IPS-11a (cell line): ENCODE measurements around the gene HTT.
A peak's percentile ranks its signal among the peaks of the same experiment; 100 is the strongest.

Experiments
- H3K4me3 ChIP-seq: one replicate; pipeline ENCODE4 v1.5.1; 2013; ENCODE audit warnings: low read depth, low read length, control low read depth

Gene HTT

DNA sequence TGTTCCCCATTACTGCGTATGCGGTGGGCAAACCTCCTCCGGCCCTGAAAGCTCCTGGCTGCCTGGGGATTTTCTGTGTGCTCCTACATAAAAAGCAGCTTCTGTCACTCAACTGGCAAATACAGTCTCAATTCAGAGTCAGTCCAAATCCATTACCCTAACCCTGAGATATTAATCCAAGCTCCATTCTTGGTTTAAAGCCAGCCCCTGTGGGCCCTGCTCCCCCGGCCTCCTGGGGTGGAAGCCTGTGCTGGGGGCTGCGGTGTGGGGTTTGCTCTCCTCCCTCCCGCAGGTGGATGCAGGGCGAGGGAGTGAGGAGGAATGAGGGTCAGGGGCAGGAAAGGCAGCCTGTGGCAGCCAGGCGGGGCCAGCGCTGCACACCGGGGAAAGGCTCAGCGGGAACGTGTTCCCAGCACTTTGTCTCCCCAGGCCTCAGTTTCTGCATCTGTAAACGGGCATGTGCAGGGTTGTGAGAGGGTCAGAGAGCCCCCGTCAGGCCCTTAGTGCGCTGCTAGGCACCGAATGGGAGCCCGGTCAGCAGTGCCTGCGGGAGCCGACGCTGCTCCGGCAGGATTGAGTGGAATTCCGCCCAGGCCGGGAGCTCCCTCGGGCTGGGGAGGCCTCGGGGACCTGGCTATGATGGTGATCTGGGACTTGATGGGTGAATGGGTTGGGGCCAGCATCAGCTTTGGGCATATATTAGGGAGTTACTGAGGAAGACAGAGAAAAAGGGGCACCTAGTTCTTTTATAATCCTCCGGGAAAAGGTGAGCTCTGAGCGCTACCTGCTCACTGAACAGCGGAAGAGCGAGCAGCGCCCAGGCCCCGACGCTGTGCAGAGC, 212.1 kb downstream of the HTT start:
- no peak overlapping the region for H3K4me3 ChIP-seq

DNA sequence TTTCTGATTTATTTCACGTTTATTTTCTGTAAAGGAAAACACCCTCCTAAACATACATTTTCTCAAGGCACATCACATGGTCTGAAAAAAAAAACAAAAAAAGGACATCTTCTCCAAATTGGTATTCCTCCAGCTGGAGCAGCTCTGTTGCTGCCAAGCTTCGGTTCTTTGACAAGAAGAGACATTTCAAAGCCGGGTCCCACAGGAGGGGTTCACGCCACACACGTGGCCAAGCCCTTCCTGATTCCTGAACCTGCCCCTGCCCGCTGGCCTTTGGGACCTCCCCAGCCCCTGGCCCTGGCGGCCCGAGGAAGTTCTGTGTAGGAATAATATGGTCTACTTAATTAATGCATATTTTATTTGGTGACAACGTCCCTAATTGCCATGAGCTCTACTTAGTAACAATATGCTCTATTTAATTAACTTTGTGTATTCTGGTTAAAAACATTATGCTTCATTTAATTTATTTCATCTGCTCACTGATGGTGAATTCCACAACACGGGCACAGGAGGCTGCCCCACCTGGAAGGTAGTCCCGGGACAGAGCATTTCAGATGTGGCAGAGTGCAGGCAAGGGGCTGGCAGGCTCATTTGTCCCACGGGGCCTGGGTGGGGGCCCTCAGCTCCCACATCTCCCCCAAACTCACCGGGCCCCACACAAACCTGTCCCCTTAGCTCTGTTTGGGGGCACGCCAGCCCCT, 212.9 kb downstream of the HTT start:
- H3K4me3 ChIP-seq, result no peak overlapping the region

DNA sequence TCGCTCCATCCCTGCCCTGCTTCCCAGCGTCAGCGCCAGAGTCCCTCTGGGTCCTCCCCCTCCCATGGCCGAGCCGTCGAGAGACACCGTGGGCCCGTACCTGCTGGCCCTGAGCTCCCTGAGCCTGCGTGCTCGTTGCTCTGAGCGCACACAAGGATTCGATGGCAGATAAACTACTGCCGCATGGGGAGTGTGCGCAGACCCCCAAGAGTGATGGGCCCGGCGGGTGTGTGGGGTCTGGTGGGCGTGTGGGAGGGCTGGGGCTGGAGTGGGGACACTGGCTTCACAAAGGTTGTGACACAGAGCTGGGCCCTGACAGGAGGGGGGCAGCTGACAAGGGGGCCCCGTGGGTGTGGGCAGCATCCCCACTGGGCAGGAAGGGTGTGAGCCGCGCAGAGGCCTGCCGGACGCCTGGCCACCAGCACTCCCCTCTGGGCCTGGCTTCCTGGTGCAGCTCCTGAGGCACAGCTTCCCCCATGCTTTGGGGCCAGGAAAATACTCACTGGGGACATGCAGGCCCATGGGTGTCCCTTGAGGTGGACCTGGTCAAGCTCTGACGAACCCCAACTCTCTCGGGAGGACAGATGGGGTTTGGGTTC, 213.6 kb downstream of the HTT start:
- H3K4me3 ChIP-seq, result no peak overlapping the region

DNA sequence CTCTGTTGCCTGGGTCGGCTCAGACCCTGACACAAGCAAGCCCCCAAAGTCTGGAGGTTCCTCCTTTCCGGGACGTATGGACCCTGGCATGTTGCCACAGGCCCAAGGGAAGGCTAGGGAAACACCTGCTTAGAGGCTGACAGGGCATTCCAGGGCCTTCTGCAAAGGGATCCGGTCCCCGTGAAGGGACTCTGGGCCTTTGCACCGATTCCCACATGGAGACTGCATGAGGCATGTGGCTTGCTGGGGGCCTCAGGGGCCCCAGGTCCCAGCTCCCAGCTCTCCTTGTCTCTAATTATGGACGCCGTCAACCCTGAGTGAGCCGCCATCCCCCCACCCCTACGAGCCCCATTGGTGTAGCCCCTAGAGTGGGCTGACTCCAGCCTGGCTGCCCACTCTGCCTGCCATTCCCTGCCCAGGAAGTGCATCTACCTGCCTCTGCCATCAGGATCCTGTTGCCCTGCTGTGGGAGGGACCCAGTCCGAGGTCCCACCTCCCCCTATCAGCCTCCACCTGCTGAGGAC, 214.2 kb downstream of the HTT start:
- H3K4me3 ChIP-seq, result no peak overlapping the region

DNA sequence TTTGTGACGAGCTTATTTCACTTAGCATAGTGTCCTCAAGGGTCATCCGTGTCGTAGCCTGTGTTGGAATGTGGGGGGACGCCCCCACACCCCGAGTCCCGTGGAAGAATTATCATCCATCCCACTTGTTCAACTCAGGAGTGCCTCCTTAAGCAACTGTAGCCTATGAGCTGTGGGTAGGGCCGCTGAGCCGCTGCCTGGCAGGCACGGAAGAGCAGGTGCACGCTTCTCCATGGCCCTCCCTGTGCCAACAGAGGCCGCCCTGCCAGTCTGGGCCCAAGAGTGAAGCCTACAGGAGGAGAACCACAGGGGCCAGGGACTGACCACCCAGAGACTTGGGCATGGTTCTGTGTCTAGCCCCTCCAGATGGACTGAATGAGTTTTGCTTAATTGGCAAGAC, 216.0 kb downstream of the HTT start:
- no peak overlapping the region for H3K4me3 ChIP-seq

DNA sequence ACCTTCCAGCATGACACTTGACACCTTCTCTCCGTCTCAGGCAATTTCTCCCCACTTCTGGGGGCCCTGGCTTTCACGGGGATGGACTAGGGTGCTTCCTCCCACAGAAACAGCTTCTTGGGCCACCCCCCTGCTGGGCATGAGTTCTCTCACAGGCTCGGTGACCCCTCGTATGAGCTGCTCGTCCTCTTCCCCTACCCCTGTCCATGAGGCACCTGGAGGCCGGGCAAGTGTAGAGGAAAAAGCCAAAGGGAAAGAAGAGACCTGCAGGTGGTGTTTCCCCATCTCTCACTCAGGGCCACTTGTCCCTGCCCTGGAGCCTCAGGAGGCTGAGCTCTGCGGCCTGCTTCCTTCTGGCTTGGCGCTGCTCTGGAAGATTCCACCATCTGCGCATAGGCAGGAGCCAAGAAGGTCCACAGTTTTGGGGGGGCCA, 216.4 kb downstream of the HTT start:
- H3K4me3 ChIP-seq, result no peak overlapping the region

DNA sequence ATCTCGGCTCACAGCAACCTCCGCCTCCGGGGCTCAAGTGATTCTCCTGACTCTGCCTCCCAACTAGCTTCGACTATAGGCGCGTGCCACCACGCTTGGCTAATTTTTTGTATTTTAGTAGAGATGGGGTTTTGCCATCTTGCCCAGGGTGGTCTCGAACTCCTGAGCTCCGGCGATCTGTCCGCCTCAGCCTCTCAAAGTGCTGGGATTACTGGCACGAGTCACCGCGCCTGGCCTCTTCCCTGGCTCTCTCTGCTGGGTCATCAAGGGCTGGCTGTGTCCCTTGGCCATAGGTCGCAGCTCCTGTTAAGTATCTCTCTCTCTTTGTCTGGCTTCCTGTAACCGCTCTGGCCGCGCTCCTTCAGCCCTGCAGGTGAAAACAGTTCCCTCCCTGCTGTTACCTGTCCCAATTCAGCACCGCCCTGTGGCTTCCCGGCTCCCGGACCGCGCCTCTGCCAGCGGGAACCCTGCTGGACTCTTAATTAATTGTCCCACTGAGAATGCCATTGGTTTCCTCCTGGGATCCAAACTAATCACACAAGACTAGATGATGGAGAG, 217.0 kb downstream of the HTT start:
- peak overlapping the region; percentile 61 for H3K4me3 ChIP-seq

DNA sequence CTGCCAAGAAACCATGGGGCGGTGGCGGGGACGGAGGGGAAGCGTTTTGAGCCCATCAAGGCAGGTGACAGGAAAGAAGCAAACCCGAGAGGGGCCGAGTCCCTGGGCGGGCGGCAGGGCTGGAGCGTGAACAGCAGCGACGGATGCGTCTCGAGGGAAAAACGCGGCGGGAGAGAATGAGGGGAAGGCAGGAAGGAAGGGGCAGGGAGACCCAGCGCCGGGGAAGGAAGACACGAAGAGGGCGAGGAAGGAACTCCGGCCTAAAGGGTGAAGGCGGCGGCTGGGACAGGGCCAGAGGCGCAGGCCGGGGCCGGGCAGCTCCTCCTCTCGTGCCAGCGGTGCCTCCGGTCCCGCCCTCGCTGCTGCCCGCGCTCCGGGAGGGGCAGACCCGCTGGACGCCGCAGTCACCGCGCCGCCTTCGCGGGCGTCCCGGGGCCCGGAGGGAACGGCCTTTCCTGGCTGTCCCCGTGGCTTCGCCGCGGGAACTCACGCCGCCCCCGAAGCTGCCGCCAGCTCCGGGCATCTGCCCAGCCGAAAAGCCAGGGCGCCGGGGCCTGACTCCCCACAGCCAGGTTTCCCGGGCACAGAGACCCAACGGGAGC, 217.6 kb downstream of the HTT start:
- peak overlapping the region; percentile 61 for H3K4me3 ChIP-seq

DNA sequence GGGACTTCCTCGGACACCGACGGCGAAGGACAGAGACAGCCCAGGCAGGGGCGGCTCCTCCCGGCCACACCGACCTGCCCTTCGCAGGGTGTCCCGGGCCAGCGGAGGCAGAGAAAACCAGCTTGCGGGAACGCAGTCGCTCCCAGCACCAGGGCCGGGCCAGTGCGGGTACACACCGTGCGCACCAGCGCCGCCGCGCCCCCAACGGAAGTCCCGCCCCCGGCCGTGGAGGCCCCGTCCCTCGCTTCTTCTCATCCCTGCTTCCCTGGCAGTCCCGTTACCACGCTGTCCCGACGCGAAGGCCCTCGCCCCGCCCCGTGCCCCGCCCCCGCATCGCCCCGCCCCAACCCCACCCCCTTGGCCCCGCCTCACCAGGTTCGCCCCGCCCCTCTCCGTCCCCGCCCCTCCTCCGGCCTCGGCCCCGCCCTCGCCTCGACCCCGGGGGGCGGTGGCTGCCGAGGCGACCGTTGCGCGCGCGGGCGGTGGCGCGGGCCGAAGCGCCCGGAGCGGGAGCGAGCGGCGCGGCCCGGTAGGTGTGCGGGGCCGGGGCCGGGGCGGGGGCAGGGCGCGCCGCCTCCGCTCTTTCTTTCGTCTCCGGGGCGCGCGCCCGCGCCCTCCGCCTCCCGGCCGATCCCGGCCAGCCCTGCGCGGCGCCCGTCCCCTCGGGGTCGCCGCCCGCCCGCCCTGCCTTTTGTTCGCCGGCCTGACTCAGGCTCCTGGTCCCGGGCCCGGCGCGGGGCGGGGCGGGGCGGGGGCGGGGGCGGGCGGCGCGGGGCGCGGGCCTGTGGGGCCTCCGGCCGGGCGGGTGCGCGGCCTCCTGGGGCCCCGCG, 218.3 kb downstream of the HTT start, which contains the start of gene RGS12:
TSS of gene RGS12 (plus strand) at position 451 of the 830 bp plus-strand sequence. CDS start 23,150 bp downstream, outside the sequence.
- peak within 1 kb of the TSS; percentile 61 for H3K4me3 ChIP-seq
